ENCODE measurements around the gene FAHD2A. TPM values are rescaled to one million over a fixed set of nuclear protein-coding genes. Genes with fewer than 3 reads are reported as not detected.
"Not testable (repeated sequence)": the region's sequence is repeated elsewhere in the genome, so short reads cannot be mapped to it uniquely, and the experiment has no call there.

Gene FAHD2A
- total RNA-seq, 1 donor from 2014 or later, result 42.0 TPM

GRCh38 chr2:95376311-95377215 lies 25.9 kb upstream of the FAHD2A start:
- no peak for DNase-seq (ENCODE audit: extremely low spot score in 2 of 2)
- Histone ChIP-seq H3K9me3 (no peaks in the 10 kb centered on the region), H3K36me3 (peaks cover 0 to 11% of the 10 kb centered on the region in 2 donors), H3K27ac (no peak overlapping the region), H3K4me1 (no peaks in the 10 kb centered on the region), H3K27me3 (no peaks in the 10 kb centered on the region), H3K4me3 (no peak overlapping the region)
- TF ChIP-seq POLR2A (IDR thresholded peaks at IDR 0.05) (no peak), POLR2AphosphoS5 (IDR thresholded peaks at IDR 0.05; ENCODE audit: insufficient read depth in 1 of 2, low read depth in 1 of 2) (no peak), CTCF (IDR thresholded peaks at IDR 0.05) (no peak)
- intact Hi-C loops (cut with DNase I), result no loop called here

- TF ChIP-seq POLR2AphosphoS5 (IDR thresholded peaks at IDR 0.05; ENCODE audit: insufficient read depth in 1 of 2, low read depth in 1 of 2) (no peak), POLR2A (IDR thresholded peaks at IDR 0.05) (no peak), CTCF (IDR thresholded peaks at IDR 0.05) (no peak)
- intact Hi-C loops (cut with DNase I), result no loop called here
- Histone ChIP-seq H3K4me1 (no peaks in the 10 kb centered on the region), H3K27me3 (no peaks in the 10 kb centered on the region), H3K36me3 (peaks cover 0 to 11% of the 10 kb centered on the region in 2 donors), H3K9me3 (no peaks in the 10 kb centered on the region), H3K4me3 (no peak overlapping the region), H3K27ac (no peak overlapping the region)
- no peak for DNase-seq (ENCODE audit: extremely low spot score in 2 of 2)
These were observed 25.0 kb upstream of the FAHD2A start for GRCh38 chr2:95377216-95378123.

GRCh38 chr2:95378281-95378680 lies 24.2 kb upstream of the FAHD2A start:
- intact Hi-C loops (cut with DNase I); H3K27ac ChIP-seq; H3K4me1 ChIP-seq; DNase-seq (ENCODE audit: extremely low spot score in 2 of 2); H3K9me3 ChIP-seq; H3K27me3 ChIP-seq; H3K4me3 ChIP-seq: not testable (repeated sequence)
- H3K36me3 ChIP-seq, result peaks cover 0 to 11% of the 10 kb centered on the region in 2 donors

- DNase-seq (ENCODE audit: extremely low spot score in 2 of 2), result no peak
- intact Hi-C loops (cut with DNase I), result no loop called here
- H3K4me1 ChIP-seq, result peaks cover 8% of the 10 kb centered on the region
- H3K9me3 ChIP-seq, result no peaks in the 10 kb centered on the region
- TF ChIP-seq POLR2A (IDR thresholded peaks at IDR 0.05), result no peak
- no peak for TF ChIP-seq POLR2AphosphoS5 (IDR thresholded peaks at IDR 0.05; ENCODE audit: insufficient read depth in 1 of 2, low read depth in 1 of 2)
- no peak for TF ChIP-seq CTCF (IDR thresholded peaks at IDR 0.05)
- H3K36me3 ChIP-seq, result peaks cover 0 to 11% of the 10 kb centered on the region in 2 donors
- H3K27me3 ChIP-seq, result no peaks in the 10 kb centered on the region
- H3K4me3 ChIP-seq, result no peak overlapping the region
- H3K27ac ChIP-seq, result no peak overlapping the region
These were observed 23.1 kb upstream of the FAHD2A start for GRCh38 chr2:95379371-95379831.

- no peak for DNase-seq (ENCODE audit: extremely low spot score in 2 of 2)
- Histone ChIP-seq H3K27me3 (no peaks in the 10 kb centered on the region), H3K4me1 (peaks cover 17% of the 10 kb centered on the region), H3K4me3 (no peak overlapping the region), H3K9me3 (no peaks in the 10 kb centered on the region), H3K27ac (no peak overlapping the region), H3K36me3 (peaks cover 0 to 11% of the 10 kb centered on the region in 2 donors)
- TF ChIP-seq POLR2A (IDR thresholded peaks at IDR 0.05) (no peak), CTCF (IDR thresholded peaks at IDR 0.05) (no peak), POLR2AphosphoS5 (IDR thresholded peaks at IDR 0.05; ENCODE audit: insufficient read depth in 1 of 2, low read depth in 1 of 2) (no peak)
- intact Hi-C loops (cut with DNase I), result no loop called here
These were observed 22.2 kb upstream of the FAHD2A start for GRCh38 chr2:95380280-95380679.

Data from vagina (tissue), 2 donors.